Upper lobe of right lung (tissue), 1 donor: ENCODE results near the gene VANGL2. TPM values are rescaled to one million over a fixed set of nuclear protein-coding genes. Genes with fewer than 3 reads are reported as not detected.

Experiments used
- ATAC-seq: fragments of 200-7000 bp; cut with Tn5 transposase; one replicate; pipeline ENCODE4 v1.9.1; 2020; ENCODE audit warnings: mild to moderate bottlenecking, moderate library complexity
- DNase-seq: peaks from one replicate; pipeline ENCODE4 v3.0.0-alpha.2; 2020
- H3K27ac ChIP-seq: fragments of 200-600 bp; one replicate; pipeline ENCODE4 v1.8.0; 2022
- H3K27me3 ChIP-seq: fragments of 200-600 bp; one replicate; pipeline ENCODE4 v1.8.0; 2022; ENCODE audit warnings: mild to moderate bottlenecking
- H3K36me3 ChIP-seq: fragments of 200-600 bp; one replicate; pipeline ENCODE4 v1.8.0; 2022
- H3K4me1 ChIP-seq: fragments of 200-600 bp; one replicate; pipeline ENCODE4 v1.8.0; 2022
- H3K4me3 ChIP-seq: fragments of 200-600 bp; one replicate; pipeline ENCODE4 v1.8.0; 2022; ENCODE audit warnings: mild to moderate bottlenecking
- H3K9me3 ChIP-seq: fragments of 200-600 bp; one replicate; pipeline ENCODE4 v1.8.0; 2022
- CTCF ChIP-seq: fragments of 200-600 bp; IDR thresholded peaks from one replicate; pipeline ENCODE4 v1.8.0; 2022; ENCODE audit warnings: antibody characterized with exemption
- intact Hi-C: fragments of 100-400 bp; cut with DNase I; formaldehyde crosslinking; loops from one replicate; pipeline ENCODE4 v1.11.0; 2022
- total RNA-seq: library from RNA; stranded (reverse); fragmentation: NEBNext Ultra II Directional; extraction: Animal tissue kit (Norgen Biotek cat#: 25700); gene quantifications from one replicate; pipeline ENCODE4 v1.2.1, GENCODE V29; 2021
- donor health status: DM: no; HTN: yes; CAD: no; lungs with severe emphysema.

The VANGL2 gene
- total RNA-seq, 1 donor from 2014 or later: 6.3 TPM

DNA sequence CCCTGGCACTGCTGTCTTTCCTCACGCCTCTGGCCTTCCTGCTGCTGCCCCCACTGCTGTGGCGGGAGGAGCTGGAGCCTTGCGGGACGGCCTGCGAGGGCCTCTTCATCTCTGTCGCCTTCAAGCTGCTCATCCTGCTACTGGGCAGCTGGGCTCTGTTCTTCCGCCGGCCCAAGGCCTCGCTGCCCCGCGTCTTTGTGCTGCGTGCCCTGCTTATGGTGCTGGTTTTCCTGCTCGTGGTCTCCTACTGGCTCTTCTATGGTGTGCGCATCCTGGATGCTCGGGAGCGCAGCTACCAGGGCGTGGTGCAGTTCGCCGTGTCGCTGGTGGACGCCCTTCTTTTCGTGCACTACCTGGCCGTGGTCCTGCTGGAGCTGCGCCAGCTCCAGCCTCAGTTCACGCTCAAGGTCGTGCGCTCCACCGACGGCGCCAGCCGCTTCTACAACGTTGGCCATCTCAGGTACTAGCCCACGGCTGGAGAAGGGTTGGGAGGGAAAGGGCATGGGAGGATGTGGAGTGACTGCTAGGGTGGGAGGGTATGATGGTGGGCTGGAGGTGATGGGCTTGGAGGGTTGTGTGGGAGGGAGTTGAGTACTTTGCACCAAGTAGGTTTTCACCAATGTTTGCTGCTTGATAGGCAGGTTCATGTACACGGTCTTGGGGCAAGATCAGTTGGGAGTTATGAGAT is 18.9 kb downstream of the VANGL2 start:
- TF ChIP-seq CTCF: no peak
- no peak for DNase-seq
- Histone ChIP-seq H3K27me3 (no peaks in the 10 kb centered on the region), H3K9me3 (no peaks in the 10 kb centered on the region), H3K36me3 (no peaks in the 10 kb centered on the region), H3K4me3 (no peak overlapping the region), H3K4me1 (no peaks in the 10 kb centered on the region), H3K27ac (no peak overlapping the region)
- intact Hi-C loops: no loop called here
- ATAC-seq: no peak

DNA sequence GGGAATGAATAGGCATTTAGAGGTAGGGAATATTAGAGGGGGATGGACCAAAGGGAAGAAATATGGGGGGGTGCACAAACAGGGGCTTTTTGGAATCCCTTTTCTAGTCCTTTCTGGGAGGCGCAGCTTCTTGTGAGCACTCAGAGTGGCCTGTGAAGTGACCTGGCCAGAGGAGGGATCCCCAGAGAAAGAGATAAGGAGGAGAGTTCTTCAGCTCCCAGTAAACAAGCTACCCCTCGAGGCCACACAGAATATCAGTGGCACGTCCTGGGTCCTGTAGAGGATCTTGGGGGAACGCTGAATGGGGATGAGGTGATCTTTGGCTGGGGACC is 19.4 kb downstream of the VANGL2 start:
- TF ChIP-seq CTCF: no peak
- DNase-seq: no peak
- H3K4me1 ChIP-seq: no peaks in the 10 kb centered on the region

DNA sequence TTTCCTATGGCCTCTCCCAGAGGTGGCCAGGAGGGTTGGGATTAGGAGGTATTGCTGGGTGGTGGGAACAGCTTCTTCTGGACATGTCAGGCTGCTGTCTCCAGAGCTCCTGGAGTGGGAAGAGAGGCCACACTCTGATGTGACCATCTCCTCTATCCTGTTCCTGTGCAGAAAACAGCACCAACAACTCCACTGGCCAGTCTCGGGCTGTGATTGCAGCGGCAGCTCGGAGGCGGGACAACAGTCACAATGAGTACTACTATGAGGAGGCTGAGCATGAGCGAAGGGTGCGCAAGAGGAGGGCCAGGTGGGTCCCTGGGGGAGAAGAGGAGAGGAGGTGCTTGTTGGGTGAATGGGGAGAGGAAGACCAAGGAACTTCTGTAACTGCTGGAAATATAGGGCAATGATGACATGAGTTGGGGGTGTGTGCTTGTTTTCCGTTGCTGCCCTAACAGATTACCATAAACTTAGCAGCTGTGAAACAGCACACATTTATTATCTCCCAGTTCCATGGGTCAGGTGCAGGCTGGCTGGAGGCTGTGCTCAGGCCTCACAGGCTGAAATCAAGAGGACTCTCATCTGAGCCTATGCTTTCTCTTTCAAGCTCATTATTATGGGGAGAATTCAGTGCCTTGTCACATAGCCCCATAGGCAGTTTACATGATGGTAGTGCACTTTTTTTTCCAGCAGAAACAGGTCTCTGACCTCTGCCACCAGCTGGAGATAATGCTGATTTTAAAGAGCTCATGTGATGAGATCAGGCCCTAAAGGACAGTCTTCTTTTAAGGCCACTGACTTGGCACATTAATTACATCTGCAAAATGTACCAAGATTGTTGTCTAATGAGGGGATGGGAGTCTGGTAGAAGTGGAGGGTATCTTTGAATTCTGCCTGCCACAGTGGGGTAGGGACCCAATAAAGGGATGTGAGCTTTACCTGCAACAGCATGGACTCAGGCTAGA is 20.8 kb downstream of the VANGL2 start:
- DNase-seq (no peak), ATAC-seq (no peak)
- H3K9me3 ChIP-seq: no peaks in the 10 kb centered on the region
- H3K4me1 ChIP-seq: no peaks in the 10 kb centered on the region
- intact Hi-C loops: no loop called here
- no peaks in the 10 kb centered on the region for H3K27me3 ChIP-seq
- H3K36me3 ChIP-seq: no peaks in the 10 kb centered on the region
- no peak overlapping the region for H3K27ac ChIP-seq
- no peak for TF ChIP-seq CTCF
- no peak overlapping the region for H3K4me3 ChIP-seq

More for the DNA sequence above, 19.4 kb downstream of the VANGL2 start:
- ATAC-seq: no peak
- Histone ChIP-seq H3K36me3 (no peaks in the 10 kb centered on the region), H3K27ac (no peak overlapping the region), H3K9me3 (no peaks in the 10 kb centered on the region), H3K4me3 (no peak overlapping the region), H3K27me3 (no peaks in the 10 kb centered on the region)
- intact Hi-C loops: no loop called here

DNA sequence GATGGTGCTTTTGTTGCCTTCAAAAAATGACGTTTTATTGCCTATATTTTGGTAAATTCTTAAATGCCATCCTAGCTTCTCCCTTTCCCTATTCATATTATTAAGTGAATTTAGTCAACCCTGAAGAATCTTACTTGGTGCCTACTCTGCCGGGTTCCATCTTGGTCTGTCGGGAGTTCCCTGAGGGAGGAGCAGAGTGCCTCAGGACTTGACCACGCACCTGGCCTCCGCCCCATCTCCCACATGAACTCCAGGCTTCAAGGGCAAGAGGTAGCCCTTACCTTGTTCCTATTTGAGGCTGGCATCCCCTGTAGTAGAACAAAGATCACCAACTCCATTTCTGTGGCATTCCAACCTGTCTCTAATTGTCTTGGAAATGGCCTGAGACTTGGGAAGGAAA is 21.5 kb downstream of the VANGL2 start:
- H3K4me1 ChIP-seq: no peaks in the 10 kb centered on the region
- H3K27ac ChIP-seq: no peak overlapping the region
- DNase-seq (no peak), ATAC-seq (no peak)
- H3K36me3 ChIP-seq: no peaks in the 10 kb centered on the region
- no peak overlapping the region for H3K4me3 ChIP-seq
- no peaks in the 10 kb centered on the region for H3K27me3 ChIP-seq
- H3K9me3 ChIP-seq: no peaks in the 10 kb centered on the region
- no peak for TF ChIP-seq CTCF
- intact Hi-C loops: no loop called here

- ATAC-seq (no peak), DNase-seq (no peak)
- no peak for TF ChIP-seq CTCF
- Histone ChIP-seq H3K27ac (no peak overlapping the region), H3K9me3 (no peaks in the 10 kb centered on the region), H3K4me1 (peaks cover 7% of the 10 kb centered on the region), H3K4me3 (no peak overlapping the region), H3K27me3 (no peaks in the 10 kb centered on the region), H3K36me3 (no peaks in the 10 kb centered on the region)
- intact Hi-C loops: no loop called here
These were observed 23.6 kb downstream of the VANGL2 start for GRCh38 chr1:160423966-160424365.
